Neural progenitor cell (in vitro differentiated cells): Measurements from ENCODE around the gene LIMD2. TPM values are rescaled to one million over a fixed set of nuclear protein-coding genes. Genes with fewer than 3 reads are reported as not detected.

ENCODE experiments used
- DNase-seq: peaks from one replicate; pipeline ENCODE4 v3.0.0-alpha.2; 2016; ENCODE audit warnings: low spot score
- H2AFZ ChIP-seq: fragments of 200-600 bp; sonication (generic); replicated peaks from 2 replicates; pipeline ENCODE4 v1.6.1; 2016; ENCODE audit warnings: antibody characterized with exemption
- H3F3A ChIP-seq: fragments of 200-600 bp; sonication (generic); 2 replicates; pipeline ENCODE4 v1.6.1; 2016; ENCODE audit warnings: antibody characterized with exemption, low read depth
- H3K27ac ChIP-seq: fragments of 200-600 bp; sonication (generic); 2 replicates; pipeline ENCODE4 v1.5.1; 2016; ENCODE audit warnings: mild to moderate bottlenecking
- H3K27me3 ChIP-seq: fragments of 200-600 bp; sonication (generic); 2 replicates; pipeline ENCODE4 v1.6.1; 2016; ENCODE audit warnings: mild to moderate bottlenecking, moderate library complexity
- H3K36me3 ChIP-seq: fragments of 200-600 bp; sonication (generic); 2 replicates; pipeline ENCODE4 v1.5.1; 2016
- H3K4me1 ChIP-seq: fragments of 200-600 bp; sonication (generic); 2 replicates; pipeline ENCODE4 v1.6.1; 2016; ENCODE audit warnings: mixed run types
- H3K4me2 ChIP-seq: fragments of 200-600 bp; sonication (generic); 2 replicates; pipeline ENCODE4 v1.6.1; 2016
- H3K4me3 ChIP-seq: fragments of 200-600 bp; sonication (generic); 2 replicates; pipeline ENCODE4 v1.5.1; 2016
- H3K79me2 ChIP-seq: fragments of 200-600 bp; sonication (generic); 2 replicates; pipeline ENCODE4 v1.6.1; 2016; ENCODE audit warnings: low read depth
- H3K9ac ChIP-seq: fragments of 200-600 bp; sonication (generic); 2 replicates; pipeline ENCODE4 v1.6.1; 2016
- H3K9me3 ChIP-seq: fragments of 200-600 bp; sonication (generic); 2 replicates; pipeline ENCODE4 v1.5.1; 2016; ENCODE audit warnings: low read depth
- H4K20me1 ChIP-seq: fragments of 200-600 bp; sonication (generic); 2 replicates; pipeline ENCODE4 v1.6.1; 2016; ENCODE audit warnings: low read depth
- H3K27ac Mint-ChIP-seq: 3 replicates; pipeline ENCODE4 v1.8.0; 2021; ENCODE audit warnings: mixed read lengths
- H3K27me3 Mint-ChIP-seq: 2 replicates; pipeline ENCODE4 v1.8.0; 2022; ENCODE audit warnings: low read depth, mild to moderate bottlenecking, inconsistent platforms, moderate library complexity, mixed read lengths; ENCODE audit not compliant: insufficient read depth
- H3K36me3 Mint-ChIP-seq: 3 replicates; pipeline ENCODE4 v1.8.0; 2021; ENCODE audit warnings: mixed read lengths
- H3K4me1 Mint-ChIP-seq: 3 replicates; pipeline ENCODE4 v1.8.0; 2021; ENCODE audit warnings: mixed read lengths
- H3K4me3 Mint-ChIP-seq: 3 replicates; pipeline ENCODE4 v1.8.0; 2021; ENCODE audit warnings: mild to moderate bottlenecking, moderate library complexity, mixed read lengths
- H3K9me3 Mint-ChIP-seq: 3 replicates; pipeline ENCODE4 v1.8.0; 2020; ENCODE audit warnings: mixed read lengths
- CTCF ChIP-seq: fragments of 200-600 bp; sonication (generic); IDR thresholded peaks from 2 replicates; pipeline ENCODE4 v1.5.1; 2017; ENCODE audit warnings: antibody characterized with exemption, mild to moderate bottlenecking
- EZH2 ChIP-seq: fragments of 200-600 bp; sonication (generic); IDR thresholded peaks from 2 replicates; pipeline ENCODE4 v1.6.1; 2017; ENCODE audit warnings: antibody characterized with exemption, mild to moderate bottlenecking, moderate library complexity
- EZH2phosphoT487 ChIP-seq: fragments of 200-600 bp; sonication (generic); IDR thresholded peaks from 2 replicates; pipeline ENCODE4 v1.6.1; 2017; ENCODE audit warnings: antibody characterized with exemption
- total RNA-seq: library from RNA; depleted of rRNA; stranded (reverse); fragments of >200 nt; gene quantifications from 2 replicates; pipeline ENCODE4 v1.2.3, GENCODE V29; 2015; ENCODE audit warnings: low replicate concordance

LIMD2 gene
- total RNA-seq, 1 donor from 2014 or later: 7.0 TPM

DNA sequence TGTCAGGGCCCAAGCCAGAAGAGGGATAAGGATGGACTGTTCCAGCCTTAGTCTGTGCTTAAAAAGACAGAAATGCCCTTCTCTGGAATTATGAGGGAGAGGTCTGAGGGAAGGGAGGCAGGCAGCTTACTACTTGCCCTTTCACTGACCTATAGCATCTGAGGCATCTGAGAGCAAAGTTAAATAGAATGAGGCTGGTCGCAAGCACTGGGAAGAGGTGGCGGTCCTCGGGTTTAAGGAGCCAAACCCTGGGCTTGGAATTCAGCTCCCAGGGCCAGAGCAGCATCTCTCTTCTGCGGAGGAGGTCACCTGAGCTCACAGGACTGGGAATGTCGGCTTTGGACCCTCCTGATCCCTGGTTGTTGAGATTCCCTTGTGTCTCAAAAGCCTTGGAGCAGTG, 3.1 kb upstream of the LIMD2 start:
- DNase-seq: no peak
- Mint-ChIP-seq H3K9me3 (no peaks in the 10 kb centered on the region), H3K36me3 (peaks cover 13% of the 10 kb centered on the region), H3K4me1 (peaks cover 16% of the 10 kb centered on the region), H3K27me3 (peaks cover 6% of the 10 kb centered on the region), H3K4me3 (peak overlapping the region; percentile 12), H3K27ac (no peak overlapping the region)
- Histone ChIP-seq H3K79me2 (no peaks in the 10 kb centered on the region), H4K20me1 (peaks cover 39% of the 10 kb centered on the region), H3F3A (peaks cover 33% of the 10 kb centered on the region), H3K4me3 (no peak overlapping the region), H3K36me3 (no peaks in the 10 kb centered on the region), H3K9ac (no peak overlapping the region), H3K27ac (no peak overlapping the region), H3K27me3 (peaks cover 12% of the 10 kb centered on the region), H3K4me2 (no peak overlapping the region), H2AFZ (no peak overlapping the region), H3K4me1 (peaks cover 11% of the 10 kb centered on the region), H3K9me3 (no peaks in the 10 kb centered on the region)
- no peak for TF ChIP-seq CTCF
- TF ChIP-seq EZH2phosphoT487: no peak
- TF ChIP-seq EZH2: no peak

- no peaks in the 10 kb centered on the region for H3K79me2 ChIP-seq
- no peaks in the 10 kb centered on the region for H3K36me3 ChIP-seq
- H4K20me1 ChIP-seq: peaks cover 43% of the 10 kb centered on the region
- H3K4me3 Mint-ChIP-seq: peak overlapping the region; percentile 12
- H3K36me3 Mint-ChIP-seq: peaks cover 13% of the 10 kb centered on the region
- H3K27ac Mint-ChIP-seq: no peak overlapping the region
- peaks cover 16% of the 10 kb centered on the region for H3K4me1 Mint-ChIP-seq
- H3K9me3 Mint-ChIP-seq: no peaks in the 10 kb centered on the region
- H3K27me3 Mint-ChIP-seq: peaks cover 6% of the 10 kb centered on the region
- no peak overlapping the region for H3K4me2 ChIP-seq
- peaks cover 11% of the 10 kb centered on the region for H3K4me1 ChIP-seq
- no peaks in the 10 kb centered on the region for H3K9me3 ChIP-seq
- TF ChIP-seq EZH2 (no peak), EZH2phosphoT487 (no peak), CTCF (no peak)
- H2AFZ ChIP-seq: no peak overlapping the region
- H3K9ac ChIP-seq: no peak overlapping the region
- H3F3A ChIP-seq: peaks cover 33% of the 10 kb centered on the region
- H3K27me3 ChIP-seq: peaks cover 12% of the 10 kb centered on the region
- DNase-seq: no peak
- H3K4me3 ChIP-seq: no peak overlapping the region
- no peak overlapping the region for H3K27ac ChIP-seq
Observed at GRCh38 chr17:63702721-63703015, 2.7 kb upstream of the LIMD2 start.

DNA sequence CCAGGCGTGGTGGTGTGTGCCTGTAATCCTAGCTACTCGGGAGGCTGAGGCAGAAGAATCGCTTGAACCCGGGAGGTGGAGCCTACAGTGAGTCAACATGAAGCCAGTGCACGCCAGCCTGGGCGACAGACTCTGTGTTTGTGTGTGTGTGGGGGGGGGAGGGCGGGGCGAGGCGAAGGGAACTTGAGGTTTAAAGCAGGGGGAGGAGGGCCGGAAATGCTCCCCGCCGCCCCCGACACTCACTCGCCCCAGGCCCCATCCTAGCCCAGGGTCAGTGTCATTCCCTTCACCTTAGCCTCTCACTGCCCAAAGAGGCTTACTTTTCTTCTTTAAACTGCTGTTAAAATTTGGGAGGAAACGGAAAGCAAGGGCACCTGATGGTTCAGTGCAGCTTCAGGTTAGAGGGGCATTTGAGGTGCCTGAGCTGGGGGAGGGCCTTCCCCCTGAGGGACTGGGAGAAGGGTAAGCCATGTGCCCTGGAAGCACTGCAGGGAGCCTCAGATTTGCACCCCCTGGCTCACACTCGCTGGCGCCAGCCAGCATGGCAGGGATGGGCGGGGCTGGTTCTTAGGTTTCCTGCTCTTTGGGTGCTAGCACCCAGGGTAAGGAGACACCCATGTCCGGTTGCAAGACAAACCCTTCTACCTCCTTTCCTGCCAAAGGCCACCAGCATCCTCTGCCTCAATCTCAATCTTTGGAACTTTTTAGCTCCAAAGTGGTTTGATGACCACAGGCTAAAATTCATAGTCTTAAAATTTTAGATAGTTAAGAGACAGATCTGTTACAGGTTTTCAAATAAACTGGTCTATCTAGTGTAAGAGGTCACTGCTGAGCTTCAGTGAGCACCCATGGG, 2.2 kb upstream of the LIMD2 start:
- no peak for DNase-seq
- Histone ChIP-seq H3K27me3 (peaks cover 12% of the 10 kb centered on the region), H2AFZ (no peak overlapping the region), H3K9ac (no peak overlapping the region), H3K36me3 (no peaks in the 10 kb centered on the region), H3K4me1 (peaks cover 11% of the 10 kb centered on the region), H3K9me3 (no peaks in the 10 kb centered on the region), H3K79me2 (no peaks in the 10 kb centered on the region), H3K27ac (no peak overlapping the region), H3K4me3 (no peak overlapping the region), H3K4me2 (no peak overlapping the region), H3F3A (peaks cover 37% of the 10 kb centered on the region), H4K20me1 (peaks cover 48% of the 10 kb centered on the region)
- Mint-ChIP-seq H3K27me3 (peaks cover 6% of the 10 kb centered on the region), H3K36me3 (peaks cover 13% of the 10 kb centered on the region), H3K9me3 (no peaks in the 10 kb centered on the region), H3K4me1 (peaks cover 16% of the 10 kb centered on the region), H3K4me3 (peak overlapping the region; percentile 80), H3K27ac (no peak overlapping the region)
- TF ChIP-seq EZH2phosphoT487 (no peak), CTCF (no peak)
